GM18508 (cell line): ENCODE measurements around the gene RASA3.

ENCODE experiments used
- ATAC-seq: cut with Tn5 transposase; IDR thresholded peaks from one replicate; pipeline ENCODE4 v1.9.1; 2021; ENCODE audit warnings: moderate number of reproducible peaks; ENCODE audit not compliant: insufficient read depth, unreplicated experiment

The RASA3 gene

GRCh38 chr13:113930671-113931637 lies 201.5 kb downstream of the RASA3 start:
- ATAC-seq: no peak

- no peak for ATAC-seq
Observed at GRCh38 chr13:113929628-113930615, 202.5 kb downstream of the RASA3 start.

GRCh38 chr13:113928685-113929627 lies 203.5 kb downstream of the RASA3 start:
- no peak for ATAC-seq
